Activated T-cell treated with anti-CD3 and anti-CD28 coated beads, Interleukin-2, amount 50 U/mL, for 1 hour (primary cell): ENCODE data around the gene PELI3.
A peak's percentile ranks its signal among the peaks of the same experiment; 100 is the strongest.

Experiments
- DNase-seq: peaks from one replicate; pipeline ENCODE4 v3.0.0-alpha.2; 2020

The PELI3 gene

GRCh38 chr11:66509131-66509561, 42.4 kb downstream of the PELI3 start:
- no peak for DNase-seq

DNA sequence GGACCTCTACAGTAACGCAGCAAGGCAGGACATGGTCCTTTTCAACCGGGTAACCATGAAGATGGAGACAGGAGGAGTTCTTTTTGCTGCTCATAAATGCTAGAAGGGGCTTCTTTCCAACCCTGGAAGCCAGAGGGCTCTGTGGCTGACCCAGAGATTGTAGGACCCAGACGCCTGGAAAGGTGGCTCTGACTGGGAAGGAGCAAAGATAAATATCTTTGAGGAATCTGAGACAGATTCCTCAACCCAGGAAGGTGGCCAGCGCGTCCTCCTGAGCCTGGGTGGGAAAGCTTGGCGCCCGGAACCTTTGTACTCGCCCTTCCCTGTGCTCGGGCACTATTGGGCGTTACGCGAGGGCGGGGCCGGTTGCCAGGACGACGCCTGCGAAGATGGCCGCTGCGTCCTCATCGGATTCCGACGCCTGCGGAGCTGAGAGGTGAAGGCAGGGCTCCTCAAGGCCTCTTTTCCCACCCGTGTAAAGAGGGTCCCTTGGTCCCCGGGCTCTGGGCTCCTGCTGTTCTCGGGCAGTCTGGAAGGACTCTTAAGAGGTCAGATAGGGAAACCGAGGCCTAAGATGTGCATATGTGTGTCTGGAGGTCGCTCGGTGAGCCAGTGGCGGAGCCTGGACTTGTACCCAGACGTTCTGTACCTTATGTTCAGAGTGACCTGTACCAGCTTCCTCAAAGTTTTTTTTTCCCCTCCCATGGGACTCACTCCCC, 43.7 kb downstream of the PELI3 start, which contains the start of gene BBS1:
TSS of gene BBS1 (plus strand) at position 365 of the 719 bp plus-strand sequence. CDS start at position 390, 25 bp downstream.
- peak; percentile 90 for DNase-seq

DNA sequence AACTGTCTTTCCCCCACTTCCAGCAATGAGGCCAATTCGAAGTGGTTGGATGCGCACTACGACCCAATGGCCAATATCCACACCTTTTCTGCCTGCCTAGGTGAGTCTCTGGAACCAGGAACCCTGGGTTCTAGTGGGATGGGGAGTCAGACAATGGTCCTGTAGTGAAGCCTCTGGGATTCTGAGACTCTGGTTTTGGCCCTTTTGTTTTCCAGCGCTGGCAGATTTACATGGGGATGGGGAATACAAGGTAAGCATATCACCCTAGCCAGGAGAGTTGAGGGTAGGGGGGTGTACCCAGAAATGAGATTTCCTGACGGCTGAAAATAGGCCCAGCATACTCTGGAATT, 44.3 kb downstream of the PELI3 start:
- no peak for DNase-seq

DNA sequence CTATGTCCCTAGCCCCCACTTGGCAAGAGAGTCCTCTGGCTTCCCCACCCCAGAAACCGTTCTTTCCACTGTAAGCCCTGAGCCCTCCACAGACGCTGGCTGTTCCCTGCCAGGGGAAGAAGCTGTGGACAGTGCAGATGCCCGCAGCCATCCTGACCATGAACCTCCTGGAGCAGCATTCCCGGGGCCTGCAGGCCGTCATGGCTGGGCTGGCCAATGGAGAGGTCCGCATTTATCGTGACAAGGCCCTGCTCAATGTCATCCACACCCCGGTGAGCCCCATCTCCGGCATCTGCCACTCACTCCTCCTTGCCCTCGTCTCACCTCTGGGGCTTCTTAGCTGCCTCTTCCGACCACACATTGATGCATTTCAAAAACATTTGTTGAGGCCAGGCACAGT, 56.9 kb downstream of the PELI3 start:
- DNase-seq = no peak

GRCh38 chr11:66524304-66525040, 57.8 kb downstream of the PELI3 start:
- no peak for DNase-seq
